Epithelial cell of prostate (primary cell): ENCODE measurements around the gene EHBP1.

Experiments
- DNase-seq: peaks from one replicate; pipeline ENCODE4 v3.0.0-alpha.2; 2011; ENCODE audit warnings: low read depth, low spot score
- H3K27ac ChIP-seq: fragments of 450-650 bp; 2 replicates; pipeline ENCODE4 v1.5.1; 2017; ENCODE audit warnings: mild to moderate bottlenecking

Gene EHBP1

DNA sequence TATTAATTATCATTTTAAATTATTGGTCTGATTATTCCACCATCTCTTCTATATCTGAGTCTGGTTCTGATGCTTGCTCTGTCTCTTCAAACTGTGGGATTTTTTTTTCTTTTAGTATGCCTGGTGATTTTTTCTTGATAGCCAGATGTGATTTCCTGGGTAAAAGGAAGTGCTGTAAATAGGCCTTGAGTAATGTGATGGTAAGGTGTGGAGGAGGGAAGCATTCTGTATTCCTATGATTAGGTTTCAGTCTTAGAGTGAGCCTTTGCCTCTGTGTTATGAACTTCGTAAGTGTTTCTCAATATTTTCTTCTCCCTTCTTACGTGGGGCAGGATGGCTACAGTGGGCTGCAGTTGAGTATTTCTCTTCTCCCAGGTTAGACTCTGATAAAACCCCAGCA lies 103.0 kb downstream of the EHBP1 start:
- no peak for DNase-seq

DNA sequence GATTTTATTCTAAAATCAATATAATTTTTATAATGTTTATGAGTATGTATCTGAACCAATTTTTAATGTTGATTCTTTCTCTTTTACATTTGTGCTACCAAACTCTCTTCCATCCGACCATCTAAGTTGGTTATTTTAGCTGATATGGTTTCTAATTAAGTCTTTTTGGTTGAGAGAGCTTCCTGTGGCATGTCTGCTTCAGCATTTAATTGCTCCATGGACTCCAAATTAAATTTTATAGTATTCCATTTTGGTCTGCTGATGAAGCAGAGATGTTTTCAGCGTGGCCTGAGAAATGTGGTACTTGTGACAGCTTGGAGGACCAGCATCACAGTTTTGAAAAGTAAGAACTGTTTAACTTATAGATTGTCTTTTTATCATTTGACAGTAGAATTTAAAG lies 105.6 kb downstream of the EHBP1 start:
- H3K27ac ChIP-seq: no peak overlapping the region
- DNase-seq: no peak

More for the DNA sequence above, 103.0 kb downstream of the EHBP1 start:
- H3K27ac ChIP-seq: peak overlapping the region; percentile 16

GRCh38 chr2:62811972-62812371 lies 106.5 kb downstream of the EHBP1 start:
- H3K27ac ChIP-seq: no peak overlapping the region
- no peak for DNase-seq

DNA sequence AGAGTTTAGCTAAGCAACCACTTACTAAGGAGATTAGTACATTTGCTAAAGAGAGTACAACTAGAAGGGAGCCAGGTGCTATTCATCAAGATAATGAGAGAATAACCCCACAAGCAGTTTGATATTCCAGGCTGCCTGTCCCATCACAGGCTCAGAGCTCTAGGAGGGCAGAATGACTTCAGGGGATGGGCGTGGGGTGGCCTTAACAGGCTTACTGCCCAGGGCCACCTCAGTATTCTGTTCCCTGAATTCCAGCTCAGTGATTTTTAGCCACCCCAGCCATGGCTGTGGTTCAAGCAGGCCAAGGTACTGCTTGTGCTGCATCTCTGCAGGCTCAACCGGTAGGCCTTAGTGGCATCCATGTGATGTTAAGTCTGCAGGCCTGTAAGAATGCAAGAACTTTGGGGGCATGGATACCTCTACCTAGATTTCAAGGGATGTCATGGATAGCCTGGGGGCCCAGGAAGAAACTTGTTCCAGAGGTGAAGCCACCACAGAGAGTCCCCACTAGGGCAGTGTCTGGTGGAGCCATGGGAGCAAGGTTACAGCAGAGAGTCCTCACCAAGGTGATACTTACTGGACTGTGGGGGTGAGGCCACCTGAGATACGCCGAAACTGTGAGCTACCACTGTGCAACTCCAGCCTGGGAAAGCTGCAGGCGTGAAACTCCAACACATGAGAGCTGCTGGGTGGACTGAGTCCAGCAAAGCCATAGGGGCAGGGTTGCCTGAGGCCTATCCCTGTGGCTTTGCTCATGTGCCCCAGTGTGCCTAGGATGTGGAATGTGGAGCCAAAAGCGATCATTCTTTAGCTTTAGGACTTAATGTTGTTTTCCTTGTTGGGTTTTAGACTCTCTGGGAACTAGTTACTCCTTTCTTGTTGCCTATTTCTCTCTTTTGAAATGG lies 107.7 kb downstream of the EHBP1 start:
- DNase-seq: no peak
- H3K27ac ChIP-seq: no peak overlapping the region

- DNase-seq: no peak
- no peak overlapping the region for H3K27ac ChIP-seq
Observed at GRCh38 chr2:62814123-62814522, 108.6 kb downstream of the EHBP1 start.

DNA sequence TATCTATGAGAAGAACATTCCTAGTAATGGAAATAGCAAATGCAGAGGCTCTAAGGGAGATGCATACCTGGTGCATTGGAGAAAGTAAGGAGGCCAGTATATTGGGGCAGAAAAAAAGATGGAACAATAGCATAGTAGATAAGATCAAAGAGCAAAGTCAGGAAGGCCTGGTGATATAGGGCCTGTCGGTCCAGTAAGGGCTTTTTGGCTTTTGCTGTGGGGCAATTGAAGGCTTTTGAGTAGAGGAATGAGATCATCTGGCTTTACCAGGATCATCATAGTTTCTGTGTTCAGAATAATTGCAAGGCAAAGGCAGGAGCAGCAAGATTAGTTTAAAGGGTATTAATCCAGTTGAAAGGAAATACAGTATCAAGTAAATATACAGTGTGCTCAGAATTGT lies 111.8 kb downstream of the EHBP1 start:
- DNase-seq: no peak
- H3K27ac ChIP-seq: peak overlapping the region; percentile 58

DNA sequence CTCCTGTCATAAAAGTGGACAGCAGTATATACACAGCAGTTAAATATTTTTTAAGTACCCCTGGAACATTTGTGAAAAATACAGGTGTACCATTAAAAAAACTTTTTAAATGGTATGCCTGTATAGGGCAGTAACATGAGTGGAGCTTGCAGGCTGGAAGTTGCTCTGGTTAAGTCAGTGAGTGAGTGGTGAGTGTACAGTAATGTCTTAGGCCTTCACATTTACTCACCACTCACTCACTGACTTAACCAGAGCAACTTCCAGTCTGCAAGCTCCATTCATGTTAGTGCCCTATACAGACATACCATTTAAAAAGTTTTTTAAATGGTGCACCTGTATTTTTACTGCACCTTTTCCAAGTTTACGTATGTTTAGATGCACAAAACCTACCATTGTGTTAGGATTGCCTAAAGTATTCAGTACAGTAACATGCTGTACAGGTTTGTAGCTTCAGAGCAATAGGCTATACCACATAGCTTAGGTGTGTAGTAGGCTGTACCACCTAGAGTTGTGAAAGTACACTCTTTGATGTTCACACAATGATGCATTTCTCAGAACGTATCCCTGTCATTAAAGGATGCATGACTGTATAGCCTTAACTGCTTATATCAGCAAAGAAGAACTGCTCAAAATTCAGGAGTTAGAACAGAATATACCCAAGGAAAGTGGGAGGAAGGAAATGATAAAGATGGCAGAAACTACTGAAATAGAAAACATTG lies 112.6 kb downstream of the EHBP1 start:
- peak; percentile 33 for DNase-seq
- H3K27ac ChIP-seq: peak overlapping the region; percentile 58

DNA sequence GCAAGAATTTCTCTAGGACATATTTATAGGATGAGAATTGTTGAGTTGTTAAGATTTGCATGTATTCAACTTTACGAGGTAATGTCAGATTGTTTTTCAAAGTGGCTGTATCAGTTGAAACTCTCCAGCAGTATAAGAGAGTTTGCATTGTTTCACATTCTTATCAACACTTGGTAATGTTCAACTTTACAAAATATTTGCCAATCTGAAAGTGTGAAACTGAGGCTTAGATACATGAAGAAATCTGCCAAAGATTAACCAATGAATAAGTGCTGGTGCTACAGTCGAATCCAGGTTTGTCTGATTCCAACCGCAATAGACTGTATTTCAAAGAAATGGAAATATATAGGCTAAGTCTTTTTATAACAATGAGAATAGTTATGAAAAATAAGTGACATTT lies 117.0 kb downstream of the EHBP1 start:
- no peak overlapping the region for H3K27ac ChIP-seq
- no peak for DNase-seq

- DNase-seq: no peak
Observed at GRCh38 chr2:62824388-62824787, 118.9 kb downstream of the EHBP1 start.

GRCh38 chr2:62826141-62826540 lies 120.6 kb downstream of the EHBP1 start:
- no peak overlapping the region for H3K27ac ChIP-seq
- no peak for DNase-seq

More at GRCh38 chr2:62824388-62824787, 118.9 kb downstream of the EHBP1 start:
- no peak overlapping the region for H3K27ac ChIP-seq

- DNase-seq: no peak
- no peak overlapping the region for H3K27ac ChIP-seq
Observed at GRCh38 chr2:62826953-62827675, 121.6 kb downstream of the EHBP1 start.

DNA sequence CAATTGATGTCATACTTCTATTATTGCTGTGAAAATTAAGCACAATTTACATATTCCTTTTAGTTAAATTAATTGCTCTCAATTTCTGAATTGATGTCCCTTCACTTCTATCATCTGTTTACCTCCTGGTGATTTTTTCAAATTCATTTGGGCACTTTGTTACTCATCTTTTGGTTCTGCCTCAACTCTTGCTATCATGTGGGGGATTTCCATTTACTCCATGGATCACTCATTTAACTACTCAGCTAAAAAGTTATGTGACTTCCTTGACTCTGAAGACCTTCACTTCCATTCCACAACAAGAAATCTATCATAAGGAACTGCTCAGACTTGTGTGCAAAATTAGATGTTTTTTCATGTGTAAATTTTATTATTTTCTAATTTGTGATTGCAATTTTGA lies 126.2 kb downstream of the EHBP1 start:
- H3K27ac ChIP-seq: no peak overlapping the region
- no peak for DNase-seq

- no peak for DNase-seq
- no peak overlapping the region for H3K27ac ChIP-seq
Observed at GRCh38 chr2:62844311-62845090, 139.0 kb downstream of the EHBP1 start.

GRCh38 chr2:62845256-62845655 lies 139.7 kb downstream of the EHBP1 start:
- no peak overlapping the region for H3K27ac ChIP-seq
- DNase-seq: no peak

- no peak for DNase-seq
- H3K27ac ChIP-seq: no peak overlapping the region
Observed at GRCh38 chr2:62852254-62852653, 146.7 kb downstream of the EHBP1 start.

- no peak overlapping the region for H3K27ac ChIP-seq
- DNase-seq: no peak
Observed at GRCh38 chr2:62854600-62855514, 149.3 kb downstream of the EHBP1 start.

GRCh38 chr2:62856228-62857040 lies 150.9 kb downstream of the EHBP1 start:
- no peak for DNase-seq
- no peak overlapping the region for H3K27ac ChIP-seq
